Retinal pigment epithelial cell (primary cell): Measurements from ENCODE around the gene ZNF415.
"Not testable (repeated sequence)": the region's sequence is repeated elsewhere in the genome, so short reads cannot be mapped to it uniquely, and the experiment has no call there.

Experiments used
- DNase-seq: peaks from one replicate; pipeline ENCODE4 v3.0.0-alpha.2; 2010; ENCODE audit warnings: low read depth
- H3K4me3 ChIP-seq: 2 replicates; pipeline ENCODE4 v1.5.1; 2011; ENCODE audit warnings: mild to moderate bottlenecking, low read length, control low read depth, moderate library complexity
- CTCF ChIP-seq: conservative IDR thresholded peaks from 2 replicates; pipeline ENCODE4 v1.5.1; 2011; ENCODE audit warnings: low read depth, low read length, control low read depth, inconsistent platforms

Gene ZNF415

GRCh38 chr19:53131085-53131590, 1.6 kb downstream of the ZNF415 start:
- TF ChIP-seq CTCF, result no peak
- no peak for DNase-seq

GRCh38 chr19:53130506-53130905, 2.2 kb downstream of the ZNF415 start:
- TF ChIP-seq CTCF, result no peak
- no peak for DNase-seq
- no peak overlapping the region for H3K4me3 ChIP-seq

More at GRCh38 chr19:53131085-53131590, 1.6 kb downstream of the ZNF415 start:
- no peak overlapping the region for H3K4me3 ChIP-seq

GRCh38 chr19:53126733-53127526, 5.8 kb downstream of the ZNF415 start:
- not testable (repeated sequence) for DNase-seq, H3K4me3 ChIP-seq

GRCh38 chr19:53123400-53123799, 9.3 kb downstream of the ZNF415 start:
- no peak for DNase-seq
- TF ChIP-seq CTCF, result no peak

GRCh38 chr19:53112286-53112685, 20.4 kb downstream of the ZNF415 start:
- no peak for TF ChIP-seq CTCF
- no peak overlapping the region for H3K4me3 ChIP-seq
- no peak for DNase-seq

More at GRCh38 chr19:53123400-53123799, 9.3 kb downstream of the ZNF415 start:
- H3K4me3 ChIP-seq, result no peak overlapping the region

GRCh38 chr19:53109527-53109926, 23.2 kb downstream of the ZNF415 start:
- DNase-seq, result no peak
- no peak overlapping the region for H3K4me3 ChIP-seq
- no peak for TF ChIP-seq CTCF

- H3K4me3 ChIP-seq, result peak within 1 kb of the TSS; percentile 94
- TF ChIP-seq CTCF, result no peak
- DNase-seq, result peak; percentile 83
These were observed 29.2 kb downstream of the ZNF415 start, which contains the start of gene ZNF160 for GRCh38 chr19:53103234-53104203. TSS of gene ZNF160 (minus strand) at chr19:53103422. CDS start at chr19:53086276, 17,146 bp downstream.
